ENCODE measurements around the gene SLC22A15. TPM values are rescaled to one million over a fixed set of nuclear protein-coding genes. Genes with fewer than 3 reads are reported as not detected.

Gene SLC22A15
- total and polyA plus RNA-seq, 10 of the 15 experiments (the other 5 are each of a cell fraction or from before 2014, with no cell fraction given): 0.05 to 2.8 (median 0.13) TPM; not detected in 1

DNA sequence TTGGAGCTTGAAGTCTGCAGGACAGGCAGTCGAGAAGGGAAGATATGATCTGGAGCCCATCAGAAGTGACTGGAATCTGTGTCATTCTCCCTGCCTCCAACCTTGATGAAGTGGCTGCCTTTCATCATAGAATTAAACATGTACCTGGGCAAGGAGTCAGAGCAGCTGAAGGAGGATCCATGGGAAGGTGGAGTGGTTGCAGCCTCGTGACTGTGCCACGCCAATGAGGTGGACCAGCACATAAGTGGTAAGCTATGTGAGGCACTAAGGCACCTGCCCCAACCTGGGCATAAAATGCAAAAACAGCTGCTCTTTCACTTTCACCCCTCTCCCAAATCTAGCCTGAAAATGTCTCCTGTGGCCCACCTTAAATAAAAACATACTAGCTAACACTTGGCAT lies 7.3 kb downstream of the SLC22A15 start:
- ATAC-seq: no peak
- no peak overlapping the region for H3K4me3 ChIP-seq
- TF ChIP-seq TBL1XR1 (IDR thresholded peaks at IDR 0.05; ENCODE audit: low read depth, low read length) (no peak), ESRRA (IDR thresholded peaks at IDR 0.05; ENCODE audit: low read length) (no peak), POU2F2 (IDR thresholded peaks at IDR 0.05; ENCODE audit: borderline replicate concordance, low read depth, low read length) (no peak), DPF2 (IDR thresholded peaks at IDR 0.05) (no peak), KDM1A (IDR thresholded peaks at IDR 0.05; ENCODE audit: borderline replicate concordance) (no peak), GABPA (IDR thresholded peaks at IDR 0.05; ENCODE audit: low read depth) (no peak), SRF (IDR thresholded peaks at IDR 0.05; ENCODE audit: low read depth in 2 of 2, low read length in 2 of 2) (no peak), ZNF207 (IDR thresholded peaks at IDR 0.05; ENCODE audit: borderline replicate concordance) (no peak), SMAD1 (IDR thresholded peaks at IDR 0.05; ENCODE audit: low read depth, partially characterized antibody) (no peak), EED (IDR thresholded peaks at IDR 0.05; ENCODE audit: low read depth) (no peak), RAD21 (IDR thresholded peaks at IDR 0.05; ENCODE audit: insufficient read depth, low read depth, low read length) (no peak), ZSCAN29 (IDR thresholded peaks at IDR 0.05) (no peak), HCFC1 (IDR thresholded peaks at IDR 0.05; ENCODE audit: low read length) (no peak), EGR1 (IDR thresholded peaks at IDR 0.05; ENCODE audit: borderline replicate concordance in 1 of 2, low read depth in 2 of 2, low read length in 2 of 2) (no peak)
- TF ChIP-seq, protein P1, sequence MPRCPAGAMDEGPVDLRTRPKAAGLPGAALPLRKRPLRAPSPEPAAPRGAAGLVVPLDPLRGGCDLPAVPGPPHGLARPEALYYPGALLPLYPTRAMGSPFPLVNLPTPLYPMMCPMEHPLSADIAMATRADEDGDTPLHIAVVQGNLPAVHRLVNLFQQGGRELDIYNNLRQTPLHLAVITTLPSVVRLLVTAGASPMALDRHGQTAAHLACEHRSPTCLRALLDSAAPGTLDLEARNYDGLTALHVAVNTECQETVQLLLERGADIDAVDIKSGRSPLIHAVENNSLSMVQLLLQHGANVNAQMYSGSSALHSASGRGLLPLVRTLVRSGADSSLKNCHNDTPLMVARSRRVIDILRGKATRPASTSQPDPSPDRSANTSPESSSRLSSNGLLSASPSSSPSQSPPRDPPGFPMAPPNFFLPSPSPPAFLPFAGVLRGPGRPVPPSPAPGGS (IDR thresholded peaks at IDR 0.05; ENCODE audit: borderline replicate concordance, insufficient read depth, low read depth, low read length, poor library complexity, severe bottlenecking): no peak
- TF ChIP-seq, protein P2, sequence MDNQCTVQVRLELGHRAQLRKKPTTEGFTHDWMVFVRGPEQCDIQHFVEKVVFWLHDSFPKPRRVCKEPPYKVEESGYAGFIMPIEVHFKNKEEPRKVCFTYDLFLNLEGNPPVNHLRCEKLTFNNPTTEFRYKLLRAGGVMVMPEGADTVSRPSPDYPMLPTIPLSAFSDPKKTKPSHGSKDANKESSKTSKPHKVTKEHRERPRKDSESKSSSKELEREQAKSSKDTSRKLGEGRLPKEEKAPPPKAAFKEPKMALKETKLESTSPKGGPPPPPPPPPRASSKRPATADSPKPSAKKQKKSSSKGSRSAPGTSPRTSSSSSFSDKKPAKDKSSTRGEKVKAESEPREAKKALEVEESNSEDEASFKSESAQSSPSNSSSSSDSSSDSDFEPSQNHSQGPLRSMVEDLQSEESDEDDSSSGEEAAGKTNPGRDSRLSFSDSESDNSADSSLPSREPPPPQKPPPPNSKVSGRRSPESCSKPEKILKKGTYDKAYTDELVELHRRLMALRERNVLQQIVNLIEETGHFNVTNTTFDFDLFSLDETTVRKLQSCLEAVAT (IDR thresholded peaks at IDR 0.05): no peak
- TF ChIP-seq, protein P3, sequence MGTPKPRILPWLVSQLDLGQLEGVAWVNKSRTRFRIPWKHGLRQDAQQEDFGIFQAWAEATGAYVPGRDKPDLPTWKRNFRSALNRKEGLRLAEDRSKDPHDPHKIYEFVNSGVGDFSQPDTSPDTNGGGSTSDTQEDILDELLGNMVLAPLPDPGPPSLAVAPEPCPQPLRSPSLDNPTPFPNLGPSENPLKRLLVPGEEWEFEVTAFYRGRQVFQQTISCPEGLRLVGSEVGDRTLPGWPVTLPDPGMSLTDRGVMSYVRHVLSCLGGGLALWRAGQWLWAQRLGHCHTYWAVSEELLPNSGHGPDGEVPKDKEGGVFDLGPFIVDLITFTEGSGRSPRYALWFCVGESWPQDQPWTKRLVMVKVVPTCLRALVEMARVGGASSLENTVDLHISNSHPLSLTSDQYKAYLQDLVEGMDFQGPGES (IDR thresholded peaks at IDR 0.05): no peak
- DNase-seq (ENCODE audit: low read depth, low spot score): no peak
- H3K4me2 ChIP-seq (ENCODE audit: control insufficient read depth, insufficient read depth): no peak overlapping the region
- no TSS peak for BruUV-seq (replicated peaks)
- POLR2A ChIA-PET: interaction anchor here (0.6 to 0.8 kb wide), 2 partner anchors 20 to 996 kb away, joined by 3 read pairs; no protein-coding TSS in a partner anchor
- WGBS (ENCODE audit: insufficient coverage, insufficient replicate concordance, low lambda C conversion rate, missing lambda C conversion rate): 33% methylated on average over 3 of the region's 3 CpGs
- no peak overlapping the region for H3K9ac ChIP-seq (ENCODE audit: control insufficient read depth, insufficient read depth, low read length)
- no peaks in the 10 kb centered on the region for H3K79me2 ChIP-seq (ENCODE audit: control insufficient read depth, insufficient read depth, low read length)
- H3K4me1 ChIP-seq (ENCODE audit: control insufficient read depth, insufficient read depth, low read length): no peaks in the 10 kb centered on the region
- no peak for FAIRE-seq
- in situ Hi-C loops (cut with MboI) (loop anchor here (5.0 kb wide), 1 partner anchor 176 kb away; no protein-coding TSS in a partner anchor), intact Hi-C loops (cut with micrococcal nuclease; ENCODE audit: unreplicated experiment) (loop anchor here (5.0 kb wide), 2 partner anchors 266 to 376 kb away; no protein-coding TSS in a partner anchor)
- RAD21 ChIA-PET (ENCODE audit: unreplicated experiment): no interaction called here
- H4K20me1 ChIP-seq (ENCODE audit: control insufficient read depth, insufficient read depth): no peaks in the 10 kb centered on the region
- H3K36me3 ChIP-seq (ENCODE audit: control insufficient read depth in 2 of 2, insufficient read depth in 2 of 2, low read length in 1 of 2): no peaks in the 10 kb centered on the region
- H2AFZ ChIP-seq (ENCODE audit: control insufficient read depth, low read depth, low read length): no peak overlapping the region
- SMC1A ChIA-PET (ENCODE audit: uncharacterized antibody, unreplicated experiment): interaction anchor here (0.5 to 1.9 kb wide), 9 partner anchors 14 to 320 kb away, joined by 3 to 7 read pairs (median 3); partner anchors contain the start of gene MAB21L3
- CTCF ChIA-PET: interaction anchor here (0.6 to 7.7 kb wide), 12 partner anchors 9 to 501 kb away, joined by 3 to 132 read pairs (median 3); no protein-coding TSS in a partner anchor
- no peak overlapping the region for H3K27ac ChIP-seq (ENCODE audit: control insufficient read depth, insufficient read depth)
- H3K27me3 ChIP-seq (replicated peaks in 1 of 2; ENCODE audit: control insufficient read depth in 2 of 2, insufficient read depth in 2 of 2, low read length in 1 of 2): no peaks in the 10 kb centered on the region
- H3K9me3 ChIP-seq (replicated peaks; ENCODE audit: control insufficient read depth, insufficient read depth, low read length): no peaks in the 10 kb centered on the region

Data from GM12878 (cell line).